ENCODE measurements around the gene FEN1. TPM values are rescaled to one million over a fixed set of nuclear protein-coding genes. Genes with fewer than 3 reads are reported as not detected.
A peak's percentile ranks its signal among the peaks of the same experiment; 100 is the strongest.

Gene FEN1
- total RNA-seq, 2 donors from 2014 or later: 14.4 to 67.9 TPM

GRCh38 chr11:61751384-61751783, 41.3 kb upstream of the FEN1 start:
- peaks cover 3% of the 10 kb centered on the region for H3K4me1 ChIP-seq
- no peaks in the 10 kb centered on the region for H3K36me3 ChIP-seq
- no peak for TF ChIP-seq CTCF (IDR thresholded peaks at IDR 0.05)
- H3K9me3 ChIP-seq: no peaks in the 10 kb centered on the region
- H3K9ac ChIP-seq (ENCODE audit: low read depth in 2 of 2, low read length in 2 of 2): no peak overlapping the region
- no peak overlapping the region for H3K4me3 ChIP-seq
- H3K27ac ChIP-seq: no peak overlapping the region
- no peak for DNase-seq
- H3K27me3 ChIP-seq: no peaks in the 10 kb centered on the region
- intact Hi-C loops (cut with DNase I): no loop called here

GRCh38 chr11:61752117-61752924, 40.4 kb upstream of the FEN1 start, which contains the start of gene MYRF:
TSS of gene MYRF (plus strand) at chr11:61752636. CDS start at chr11:61752745, 109 bp downstream.
- intact Hi-C loops (cut with DNase I): no loop called here

GRCh38 chr11:61752925-61753521, 39.7 kb upstream of the FEN1 start:
- no peak for TF ChIP-seq CTCF (IDR thresholded peaks at IDR 0.05)
- Histone ChIP-seq H3K27me3 (no peaks in the 10 kb centered on the region), H3K4me1 (peaks cover 11% of the 10 kb centered on the region), H3K9me3 (no peaks in the 10 kb centered on the region), H3K27ac (no peak overlapping the region), H3K36me3 (no peaks in the 10 kb centered on the region), H3K9ac (ENCODE audit: low read depth in 2 of 2, low read length in 2 of 2) (peak overlapping the region; percentile 52 to 74), H3K4me3 (peak overlapping the region; percentile 51)
- intact Hi-C loops (cut with DNase I): no loop called here
- no peak for DNase-seq

More at GRCh38 chr11:61752117-61752924, 40.4 kb upstream of the FEN1 start, which contains the start of gene MYRF:
- Histone ChIP-seq H3K27ac (no peak within 1 kb of the TSS), H3K27me3 (no peaks in the 10 kb centered on the region), H3K36me3 (no peaks in the 10 kb centered on the region), H3K9me3 (no peaks in the 10 kb centered on the region), H3K9ac (ENCODE audit: low read depth in 2 of 2, low read length in 2 of 2) (peak within 1 kb of the TSS; percentile 52 to 74), H3K4me1 (peaks cover 10% of the 10 kb centered on the region), H3K4me3 (peak within 1 kb of the TSS; percentile 51)
- TF ChIP-seq CTCF (IDR thresholded peaks at IDR 0.05): peak; percentile 9
- DNase-seq: peak; percentile 65

GRCh38 chr11:61753672-61754071, 39.0 kb upstream of the FEN1 start:
- TF ChIP-seq CTCF (IDR thresholded peaks at IDR 0.05): no peak
- H3K9ac ChIP-seq (ENCODE audit: low read depth in 2 of 2, low read length in 2 of 2): no peak overlapping the region
- DNase-seq: no peak
- intact Hi-C loops (cut with DNase I): no loop called here
- H3K27me3 ChIP-seq: no peaks in the 10 kb centered on the region
- H3K36me3 ChIP-seq: no peaks in the 10 kb centered on the region
- H3K9me3 ChIP-seq: no peaks in the 10 kb centered on the region
- no peak overlapping the region for H3K27ac ChIP-seq
- H3K4me3 ChIP-seq: no peak overlapping the region
- peaks cover 11% of the 10 kb centered on the region for H3K4me1 ChIP-seq

GRCh38 chr11:61754534-61755482, 37.9 kb upstream of the FEN1 start:
- Histone ChIP-seq H3K27ac (no peak overlapping the region), H3K4me3 (no peak overlapping the region)

More at GRCh38 chr11:61754534-61755482, 37.9 kb upstream of the FEN1 start:
- intact Hi-C loops (cut with DNase I): no loop called here
- TF ChIP-seq CTCF (IDR thresholded peaks at IDR 0.05): no peak
- H3K9ac ChIP-seq (ENCODE audit: low read depth in 2 of 2, low read length in 2 of 2): no peak overlapping the region
- H3K4me1 ChIP-seq: peaks cover 11% of the 10 kb centered on the region
- no peaks in the 10 kb centered on the region for H3K36me3 ChIP-seq
- no peaks in the 10 kb centered on the region for H3K27me3 ChIP-seq
- no peak for DNase-seq
- no peaks in the 10 kb centered on the region for H3K9me3 ChIP-seq

All from colonic mucosa (tissue), 4 donors.